GM18951 (cell line): ENCODE data around the gene P2RY12.

Source experiments
- POLR2A ChIP-seq: IDR thresholded peaks from 4 replicates; pipeline ENCODE4 v1.6.1; 2011; ENCODE audit warnings: mild to moderate bottlenecking; ENCODE audit not compliant: insufficient read length, insufficient read depth; ENCODE audit errors: extremely low read depth
- in situ Hi-C: fragments of 300-500 bp; cut with MboI; formaldehyde crosslinking; loops from one replicate; pipeline ENCODE4 v1.12.0; 2022; ENCODE audit warnings: low sequenced_read_pairs, mixed read lengths, inconsistent platforms; ENCODE audit not compliant: unreplicated experiment

Gene P2RY12

GRCh38 chr3:151305775-151306151, 78.8 kb downstream of the P2RY12 start:
- no peak for TF ChIP-seq POLR2A
- in situ Hi-C loops = no loop called here

GRCh38 chr3:151305060-151305774, 79.3 kb downstream of the P2RY12 start:
- no peak for TF ChIP-seq POLR2A
- in situ Hi-C loops = no loop called here

DNA sequence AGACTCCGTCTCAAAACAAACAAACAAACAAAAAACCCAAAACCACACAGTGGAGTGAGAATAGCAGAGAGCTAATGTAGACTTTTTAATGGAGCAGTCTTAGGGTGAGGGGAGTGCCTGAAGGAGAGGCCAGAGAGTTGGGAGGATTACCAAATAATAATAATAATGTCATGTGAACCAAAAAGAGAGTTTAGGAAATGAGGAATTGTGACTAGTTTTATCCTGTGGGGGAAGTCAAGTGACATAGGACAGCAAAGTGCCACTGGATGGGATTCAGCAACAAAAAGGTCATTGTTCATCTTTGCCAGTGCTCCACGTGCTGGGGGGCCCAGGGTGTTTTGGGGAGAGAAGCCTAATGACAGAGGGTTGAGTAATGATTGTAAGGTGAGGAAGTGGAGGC, 80.8 kb downstream of the P2RY12 start:
- in situ Hi-C loops = no loop called here
- TF ChIP-seq POLR2A = no peak

- no peak for TF ChIP-seq POLR2A
- in situ Hi-C loops = no loop called here
These were observed 82.8 kb downstream of the P2RY12 start for GRCh38 chr3:151301787-151302186.

GRCh38 chr3:151300539-151300938, 84.0 kb downstream of the P2RY12 start:
- in situ Hi-C loops = no loop called here
- no peak for TF ChIP-seq POLR2A

DNA sequence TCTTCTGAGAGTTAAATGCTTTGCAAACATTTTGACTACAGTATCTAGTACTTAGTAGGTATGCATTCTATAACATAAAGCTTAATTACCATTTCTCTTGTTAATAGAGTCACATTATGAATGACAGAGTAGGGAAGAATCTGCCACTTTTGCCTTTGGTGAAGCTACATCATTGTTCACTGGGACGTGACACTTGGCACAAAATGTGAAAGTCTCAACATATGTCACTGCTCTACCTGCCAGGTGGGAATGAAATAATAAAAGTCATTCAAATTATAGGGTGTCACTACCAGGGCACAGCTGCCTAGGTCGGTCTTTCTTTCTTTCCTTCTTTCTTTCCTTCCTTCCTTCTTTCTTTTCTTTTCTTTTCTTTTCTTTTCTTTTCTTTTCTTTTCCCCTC, 85.5 kb downstream of the P2RY12 start:
- in situ Hi-C loops = loop anchor here (25.0 kb wide), 1 partner anchor 538 kb away; no protein-coding TSS in a partner anchor
- no peak for TF ChIP-seq POLR2A

DNA sequence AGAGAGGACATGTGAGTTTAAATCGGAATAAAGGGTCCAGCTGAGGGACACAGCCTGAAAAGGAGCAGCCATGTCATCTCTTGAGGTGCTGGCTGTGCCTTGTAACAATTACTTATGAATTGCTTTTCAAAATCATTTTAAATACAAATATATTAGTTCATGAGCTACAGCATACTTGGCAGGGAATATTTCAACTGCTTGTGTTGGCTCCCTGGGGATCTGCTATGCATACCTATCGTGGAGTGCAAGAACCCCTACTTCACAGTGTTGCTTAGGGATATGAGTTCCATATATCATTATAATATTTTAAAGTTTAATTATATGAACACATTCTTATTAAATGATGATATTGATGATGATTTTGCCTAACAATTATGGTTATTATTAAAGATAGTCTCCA, 87.1 kb downstream of the P2RY12 start:
- no peak for TF ChIP-seq POLR2A
- in situ Hi-C loops = loop anchor here (25.0 kb wide), 1 partner anchor 540 kb away; no protein-coding TSS in a partner anchor

GRCh38 chr3:151296226-151296625, 88.3 kb downstream of the P2RY12 start:
- no peak for TF ChIP-seq POLR2A
- in situ Hi-C loops = loop anchor here (25.0 kb wide), 1 partner anchor 541 kb away; no protein-coding TSS in a partner anchor

DNA sequence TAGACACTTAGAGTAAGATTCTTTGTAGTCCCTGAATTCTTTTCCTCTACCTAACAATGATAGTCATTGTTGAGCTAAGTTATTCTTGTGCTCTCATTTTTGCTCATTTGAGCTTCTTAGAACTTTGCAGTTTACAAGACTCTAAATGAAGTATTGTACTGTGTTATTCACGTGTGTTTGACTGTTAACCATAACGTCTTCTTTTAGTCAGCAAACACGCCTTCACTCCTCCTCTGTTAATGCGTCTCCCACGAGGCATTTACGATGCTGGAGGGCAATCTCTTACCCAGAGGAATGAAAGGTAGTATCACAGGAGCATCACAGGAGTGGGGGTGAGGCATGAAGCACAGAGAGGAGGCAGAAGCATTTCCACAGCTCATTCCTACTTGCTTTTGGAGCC, 91.4 kb downstream of the P2RY12 start:
- TF ChIP-seq POLR2A = no peak
- in situ Hi-C loops = loop anchor here (25.0 kb wide), 1 partner anchor 544 kb away; no protein-coding TSS in a partner anchor

DNA sequence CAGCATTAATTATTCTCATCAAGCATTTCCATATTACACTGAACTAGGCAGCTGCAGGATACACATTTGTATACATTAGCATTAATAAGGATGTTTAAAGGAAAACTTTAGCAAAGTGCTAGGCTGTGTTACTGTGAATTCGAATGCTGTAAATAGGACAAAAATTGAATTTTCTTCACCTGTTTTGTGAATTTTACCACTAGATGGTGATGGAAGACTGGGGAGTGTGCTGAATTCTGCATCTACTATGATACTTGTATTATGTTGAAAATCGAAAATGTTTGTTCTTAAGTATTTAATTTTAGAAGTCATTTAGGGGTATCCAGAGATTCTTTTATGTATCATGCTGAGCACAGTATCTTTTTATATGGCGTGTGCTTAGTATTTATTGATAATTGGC, 93.9 kb downstream of the P2RY12 start:
- in situ Hi-C loops = loop anchor here (25.0 kb wide), 1 partner anchor 547 kb away; no protein-coding TSS in a partner anchor
- TF ChIP-seq POLR2A = no peak

GRCh38 chr3:151289445-151289844, 95.1 kb downstream of the P2RY12 start:
- in situ Hi-C loops = loop anchor here (25.0 kb wide), 1 partner anchor 548 kb away; no protein-coding TSS in a partner anchor
- TF ChIP-seq POLR2A = no peak
